NCI-H524 treated with DMSO at 0.1 percent for 48 hours (cell line): ENCODE measurements around the gene LIMD2.
"Not testable (repeated sequence)": the region's sequence is repeated elsewhere in the genome, so short reads cannot be mapped to it uniquely, and the experiment has no call there.

ENCODE experiments used
- DNase-seq: peaks from one replicate; lab custom pipeline; 2025; lab: John Stamatoyannopoulos, UW

LIMD2 gene

GRCh38 chr17:63699638-63700527 is at the start of gene LIMD2:
TSS of gene LIMD2 (minus strand) at chr17:63700125. CDS start at chr17:63699298, 827 bp downstream.
- no peak for DNase-seq

- DNase-seq: peak; percentile 92
Observed at GRCh38 chr17:63741408-63742173, 41.7 kb upstream of the LIMD2 start, which contains the start of gene STRADA. TSS of gene STRADA (minus strand) at chr17:63741799. CDS start at chr17:63728369, 13,430 bp downstream.

- no peak for DNase-seq
Observed at GRCh38 chr17:63741143-63741407, 41.1 kb upstream of the LIMD2 start.

GRCh38 chr17:63740464-63741142 is 40.7 kb upstream of the LIMD2 start:
- DNase-seq: no peak

- DNase-seq: no peak
Observed at GRCh38 chr17:63735691-63736090, 35.8 kb upstream of the LIMD2 start.

- no peak for DNase-seq
Observed at GRCh38 chr17:63722403-63722802, 22.5 kb upstream of the LIMD2 start.

- not testable (repeated sequence) for DNase-seq
Observed at GRCh38 chr17:63720194-63720593, 20.3 kb upstream of the LIMD2 start.

- DNase-seq: no peak
Observed at GRCh38 chr17:63718988-63719387, 19.1 kb upstream of the LIMD2 start.

- DNase-seq: no peak
Observed at GRCh38 chr17:63716426-63716825, 16.5 kb upstream of the LIMD2 start.

- no peak for DNase-seq
Observed at GRCh38 chr17:63714550-63715277, 14.8 kb upstream of the LIMD2 start.

- no peak for DNase-seq
Observed at GRCh38 chr17:63709110-63709509, 9.2 kb upstream of the LIMD2 start.

- no peak for DNase-seq
Observed at GRCh38 chr17:63707151-63707550, 7.2 kb upstream of the LIMD2 start.

- no peak for DNase-seq
Observed at GRCh38 chr17:63706336-63707082, 6.6 kb upstream of the LIMD2 start.

- DNase-seq: no peak
Observed at GRCh38 chr17:63705657-63706056, 5.7 kb upstream of the LIMD2 start.

GRCh38 chr17:63704836-63705235 is 4.9 kb upstream of the LIMD2 start:
- DNase-seq: no peak

GRCh38 chr17:63704259-63704576 is 4.3 kb upstream of the LIMD2 start:
- no peak for DNase-seq

GRCh38 chr17:63703556-63704258 is 3.8 kb upstream of the LIMD2 start:
- no peak for DNase-seq

GRCh38 chr17:63703029-63703428 is 3.1 kb upstream of the LIMD2 start:
- no peak for DNase-seq

GRCh38 chr17:63702721-63703015 is 2.7 kb upstream of the LIMD2 start:
- no peak for DNase-seq

GRCh38 chr17:63701868-63702720 is 2.2 kb upstream of the LIMD2 start:
- DNase-seq: no peak
